OCI-LY1 (cell line): ENCODE results near the gene POLA2.

ENCODE experiments used
- H2AFZ ChIP-seq: fragments of 200-600 bp; sonication (generic), shearing (Covaris generic); 2 replicates; pipeline ENCODE4 v1.6.0; 2014; ENCODE audit warnings: antibody characterized with exemption, mild to moderate bottlenecking, low read length
- H3F3A ChIP-seq: fragments of 200-600 bp; sonication (generic), shearing (Covaris generic); 2 replicates; pipeline ENCODE4 v1.6.0; 2014; ENCODE audit warnings: mild to moderate bottlenecking, antibody characterized with exemption, low read length, moderate library complexity; ENCODE audit not compliant: insufficient read depth
- H3K27ac ChIP-seq: fragments of 200-600 bp; sonication (generic); 2 replicates; pipeline ENCODE4 v1.5.1; 2014; ENCODE audit warnings: low read length, mixed run types, mild to moderate bottlenecking, low read depth; ENCODE audit not compliant: poor library complexity, severe bottlenecking
- H3K27me3 ChIP-seq: fragments of 200-600 bp; sonication (generic); 2 replicates; pipeline ENCODE4 v1.6.0; 2014; ENCODE audit warnings: antibody characterized with exemption, mild to moderate bottlenecking, low read length, moderate library complexity; ENCODE audit not compliant: insufficient read depth
- H3K36me3 ChIP-seq: fragments of 200-600 bp; sonication (generic); 2 replicates; pipeline ENCODE4 v1.6.1; 2014; ENCODE audit warnings: mild to moderate bottlenecking, antibody characterized with exemption, low read length, moderate library complexity, mixed read lengths; ENCODE audit not compliant: insufficient read depth
- H3K4me1 ChIP-seq: fragments of 200-600 bp; sonication (generic); 2 replicates; pipeline ENCODE4 v1.5.1; 2014; ENCODE audit warnings: mild to moderate bottlenecking, low read length, moderate library complexity; ENCODE audit not compliant: insufficient read depth, severe bottlenecking
- H3K4me2 ChIP-seq: fragments of 200-600 bp; sonication (generic), shearing (Covaris generic); 2 replicates; pipeline ENCODE4 v1.6.1; 2014; ENCODE audit warnings: low read length
- H3K4me3 ChIP-seq: fragments of 200-600 bp; sonication (generic); 2 replicates; pipeline ENCODE4 v1.5.1; 2014; ENCODE audit warnings: low read length, low read depth, mild to moderate bottlenecking, mixed read lengths; ENCODE audit not compliant: poor library complexity, severe bottlenecking
- H3K79me2 ChIP-seq: fragments of 200-600 bp; shearing (Covaris generic); 2 replicates; pipeline ENCODE4 v1.6.1; 2016; ENCODE audit warnings: mixed run types, low read length, mixed read lengths; ENCODE audit not compliant: insufficient read depth
- H3K9ac ChIP-seq: fragments of 200-600 bp; sonication (generic), shearing (Covaris generic); 2 replicates; pipeline ENCODE4 v1.6.1; 2014; ENCODE audit warnings: mild to moderate bottlenecking, low read length, mixed read lengths
- H3K9me2 ChIP-seq: fragments of 200-600 bp; sonication (generic), shearing (Covaris generic); 2 replicates; pipeline ENCODE4 v1.6.1; 2014; ENCODE audit warnings: low read depth, mild to moderate bottlenecking, low read length, mixed read lengths
- H3K9me3 ChIP-seq: fragments of 200-600 bp; shearing (Covaris generic); 2 replicates; pipeline ENCODE4 v1.6.1; 2014; ENCODE audit warnings: low read length, mixed read lengths
- H4K20me1 ChIP-seq: fragments of 200-600 bp; sonication (generic), shearing (Covaris generic); 2 replicates; pipeline ENCODE4 v1.6.0; 2016; ENCODE audit warnings: mild to moderate bottlenecking, low read length; ENCODE audit not compliant: insufficient read depth
- EZH2 ChIP-seq: fragments of 200-600 bp; sonication (generic), shearing (Covaris generic); IDR thresholded peaks from 2 replicates; pipeline ENCODE4 v1.8.0; 2017; ENCODE audit warnings: borderline replicate concordance, mixed run types, mild to moderate bottlenecking, antibody characterized with exemption, low read length, moderate library complexity, mixed read lengths
- TF ChIP-seq, protein P1 (sequence below): fragments of 200-600 bp; sonication (generic), shearing (Covaris generic); IDR thresholded peaks from 2 replicates; pipeline ENCODE4 v1.5.1; 2017; ENCODE audit warnings: mild to moderate bottlenecking, antibody characterized with exemption, low read length, moderate library complexity, mixed read lengths

POLA2 gene

DNA sequence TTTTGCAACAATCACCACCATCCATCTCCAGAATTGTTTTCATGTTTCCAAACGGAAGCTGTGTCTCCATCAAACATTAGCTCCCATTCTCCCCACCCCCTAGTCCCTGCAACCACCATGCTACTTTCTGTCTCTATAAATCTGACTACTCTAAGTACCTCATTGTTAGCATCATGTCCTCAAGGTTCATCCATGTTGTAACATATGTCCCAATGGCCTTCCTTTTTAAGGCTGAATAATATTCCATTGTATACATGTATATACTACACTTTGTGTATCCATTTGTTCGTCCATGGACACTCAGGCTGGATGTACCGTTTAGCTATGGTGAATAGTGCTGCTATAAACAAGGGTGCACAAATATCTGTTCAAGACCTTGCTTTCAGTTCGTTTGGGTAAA lies 63.7 kb downstream of the POLA2 start:
- Histone ChIP-seq H3K9ac (no peak overlapping the region), H3K27me3 (no peaks in the 10 kb centered on the region; the same call in 1 of the 2 replicates), H3K4me3 (no peak overlapping the region), H3F3A (no peaks in the 10 kb centered on the region), H3K9me3 (no peaks in the 10 kb centered on the region), H3K4me1 (peaks cover 6% of the 10 kb centered on the region), H3K36me3 (no peaks in the 10 kb centered on the region), H3K27ac (no peak overlapping the region), H4K20me1 (no peaks in the 10 kb centered on the region), H3K4me2 (no peak overlapping the region), H3K79me2 (no peaks in the 10 kb centered on the region), H3K9me2 (no peaks in the 10 kb centered on the region), H2AFZ (no peak overlapping the region)
- no peak for TF ChIP-seq EZH2
- TF ChIP-seq, protein P1, sequence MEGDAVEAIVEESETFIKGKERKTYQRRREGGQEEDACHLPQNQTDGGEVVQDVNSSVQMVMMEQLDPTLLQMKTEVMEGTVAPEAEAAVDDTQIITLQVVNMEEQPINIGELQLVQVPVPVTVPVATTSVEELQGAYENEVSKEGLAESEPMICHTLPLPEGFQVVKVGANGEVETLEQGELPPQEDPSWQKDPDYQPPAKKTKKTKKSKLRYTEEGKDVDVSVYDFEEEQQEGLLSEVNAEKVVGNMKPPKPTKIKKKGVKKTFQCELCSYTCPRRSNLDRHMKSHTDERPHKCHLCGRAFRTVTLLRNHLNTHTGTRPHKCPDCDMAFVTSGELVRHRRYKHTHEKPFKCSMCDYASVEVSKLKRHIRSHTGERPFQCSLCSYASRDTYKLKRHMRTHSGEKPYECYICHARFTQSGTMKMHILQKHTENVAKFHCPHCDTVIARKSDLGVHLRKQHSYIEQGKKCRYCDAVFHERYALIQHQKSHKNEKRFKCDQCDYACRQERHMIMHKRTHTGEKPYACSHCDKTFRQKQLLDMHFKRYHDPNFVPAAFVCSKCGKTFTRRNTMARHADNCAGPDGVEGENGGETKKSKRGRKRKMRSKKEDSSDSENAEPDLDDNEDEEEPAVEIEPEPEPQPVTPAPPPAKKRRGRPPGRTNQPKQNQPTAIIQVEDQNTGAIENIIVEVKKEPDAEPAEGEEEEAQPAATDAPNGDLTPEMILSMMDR, result no peak

DNA sequence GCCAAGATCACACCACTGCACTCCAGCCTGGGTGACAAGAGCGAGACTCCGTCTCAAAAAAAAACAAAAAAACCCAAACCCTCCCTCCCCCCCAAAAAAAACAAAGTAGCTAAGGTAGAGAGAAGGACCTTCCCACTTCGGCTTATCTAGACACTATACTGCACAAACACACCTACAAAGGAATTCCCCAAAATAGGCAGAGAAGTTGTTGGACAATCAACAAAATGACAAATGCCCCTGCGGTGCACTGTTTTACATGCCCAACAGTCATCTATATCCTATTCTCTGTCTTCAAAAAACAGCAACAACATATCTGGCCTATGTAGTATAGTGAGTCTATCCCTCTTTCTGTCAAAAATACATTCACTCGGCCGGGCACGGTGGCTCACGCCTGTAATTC lies 65.3 kb downstream of the POLA2 start:
- H3K79me2 ChIP-seq, result no peaks in the 10 kb centered on the region
- no peaks in the 10 kb centered on the region for H3K27me3 ChIP-seq
- no peak overlapping the region for H3K4me2 ChIP-seq
- H3F3A ChIP-seq, result peaks cover 6% of the 10 kb centered on the region
- no peak for TF ChIP-seq EZH2
- TF ChIP-seq, protein P1, result no peak
- H2AFZ ChIP-seq, result no peak overlapping the region
- no peak overlapping the region for H3K9ac ChIP-seq
- H3K27ac ChIP-seq, result no peak overlapping the region
- no peaks in the 10 kb centered on the region for H3K9me3 ChIP-seq
- H4K20me1 ChIP-seq, result no peaks in the 10 kb centered on the region
- peaks cover 11% of the 10 kb centered on the region for H3K4me1 ChIP-seq
- H3K36me3 ChIP-seq, result no peaks in the 10 kb centered on the region
- H3K4me3 ChIP-seq, result no peak overlapping the region
- H3K9me2 ChIP-seq, result no peaks in the 10 kb centered on the region

DNA sequence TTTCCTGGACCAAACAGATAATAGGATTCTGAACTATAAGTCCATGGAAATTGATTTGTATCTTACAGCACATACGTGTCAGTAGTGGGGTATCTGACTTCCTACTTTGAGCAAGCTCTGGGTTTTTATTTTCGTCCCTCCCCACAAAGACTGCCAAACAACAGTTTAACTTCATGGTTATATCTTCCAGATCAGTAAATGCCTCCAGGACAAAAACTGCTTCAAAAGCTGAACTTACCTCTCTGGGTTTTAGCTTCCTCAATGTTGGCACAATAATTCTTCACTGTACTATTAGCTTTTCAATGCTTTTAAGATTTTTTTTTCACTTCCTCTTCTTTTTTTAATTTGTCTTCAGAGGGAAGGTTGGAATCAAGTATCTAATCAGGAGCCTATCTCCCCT lies 67.7 kb downstream of the POLA2 start:
- no peaks in the 10 kb centered on the region for H3K9me3 ChIP-seq
- peak overlapping the region; percentile 2 for H3K27ac ChIP-seq

More for the DNA sequence above, 67.7 kb downstream of the POLA2 start:
- peak overlapping the region; percentile 33; the same call in 1 of the 2 replicates for H3K4me2 ChIP-seq
- H3K9ac ChIP-seq, result no peak overlapping the region; the same call in 1 of the 2 replicates
- H3K79me2 ChIP-seq, result peaks cover 6% of the 10 kb centered on the region
- H3K4me3 ChIP-seq, result no peak overlapping the region
- H4K20me1 ChIP-seq, result no peaks in the 10 kb centered on the region
- TF ChIP-seq, protein P1, result no peak
- no peak for TF ChIP-seq EZH2
- no peaks in the 10 kb centered on the region for H3K27me3 ChIP-seq
- H3F3A ChIP-seq, result peaks cover 6% of the 10 kb centered on the region
- H3K9me2 ChIP-seq, result no peaks in the 10 kb centered on the region
- H3K36me3 ChIP-seq, result no peaks in the 10 kb centered on the region
- H2AFZ ChIP-seq, result peak overlapping the region; percentile 8; the same call in 1 of the 2 replicates
- peaks cover 13% of the 10 kb centered on the region for H3K4me1 ChIP-seq
